ENCODE data around the gene ARR3.

DNA sequence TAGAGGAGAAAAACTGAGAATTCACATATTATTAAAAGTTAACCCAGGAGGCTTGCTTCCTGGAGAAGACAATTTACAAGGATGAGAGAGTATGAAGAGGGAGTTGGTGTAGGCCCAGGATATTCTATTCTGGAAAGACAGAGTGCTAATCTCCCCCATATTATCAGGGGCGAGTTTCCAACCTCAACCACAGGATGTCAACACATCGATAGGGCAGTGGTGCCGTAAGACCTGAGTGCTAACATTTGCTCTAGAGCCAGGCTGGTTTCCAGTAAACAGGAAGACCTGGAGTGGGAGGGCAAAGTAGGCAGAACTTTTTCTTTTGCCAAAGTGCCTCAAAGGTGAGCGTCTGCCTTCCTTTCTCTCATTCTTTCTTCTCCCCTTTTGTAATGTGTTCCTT lies 36.5 kb upstream of the ARR3 start:
- TF ChIP-seq RAD21 (IDR thresholded peaks at IDR 0.05; ENCODE audit: low read depth), result no peak
- TF ChIP-seq, protein P1, sequence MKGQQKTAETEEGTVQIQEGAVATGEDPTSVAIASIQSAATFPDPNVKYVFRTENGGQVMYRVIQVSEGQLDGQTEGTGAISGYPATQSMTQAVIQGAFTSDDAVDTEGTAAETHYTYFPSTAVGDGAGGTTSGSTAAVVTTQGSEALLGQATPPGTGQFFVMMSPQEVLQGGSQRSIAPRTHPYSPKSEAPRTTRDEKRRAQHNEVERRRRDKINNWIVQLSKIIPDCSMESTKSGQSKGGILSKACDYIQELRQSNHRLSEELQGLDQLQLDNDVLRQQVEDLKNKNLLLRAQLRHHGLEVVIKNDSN (IDR thresholded peaks at IDR 0.05), result no peak
- TF ChIP-seq NFIC (IDR thresholded peaks at IDR 0.05), result no peak
- TF ChIP-seq TAF1 (IDR thresholded peaks at IDR 0.05; ENCODE audit: low read depth), result no peak
- TF ChIP-seq FOXM1 (IDR thresholded peaks at IDR 0.05; ENCODE audit: borderline replicate concordance, low read depth), result no peak
- TF ChIP-seq ZBTB7A (IDR thresholded peaks at IDR 0.05; ENCODE audit: low read depth), result no peak
- TF ChIP-seq, protein P2, sequence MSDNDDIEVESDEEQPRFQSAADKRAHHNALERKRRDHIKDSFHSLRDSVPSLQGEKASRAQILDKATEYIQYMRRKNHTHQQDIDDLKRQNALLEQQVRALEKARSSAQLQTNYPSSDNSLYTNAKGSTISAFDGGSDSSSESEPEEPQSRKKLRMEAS (IDR thresholded peaks at IDR 0.05), result no peak
- TF ChIP-seq CEBPB (IDR thresholded peaks at IDR 0.05), result no peak
- TF ChIP-seq, protein P3, sequence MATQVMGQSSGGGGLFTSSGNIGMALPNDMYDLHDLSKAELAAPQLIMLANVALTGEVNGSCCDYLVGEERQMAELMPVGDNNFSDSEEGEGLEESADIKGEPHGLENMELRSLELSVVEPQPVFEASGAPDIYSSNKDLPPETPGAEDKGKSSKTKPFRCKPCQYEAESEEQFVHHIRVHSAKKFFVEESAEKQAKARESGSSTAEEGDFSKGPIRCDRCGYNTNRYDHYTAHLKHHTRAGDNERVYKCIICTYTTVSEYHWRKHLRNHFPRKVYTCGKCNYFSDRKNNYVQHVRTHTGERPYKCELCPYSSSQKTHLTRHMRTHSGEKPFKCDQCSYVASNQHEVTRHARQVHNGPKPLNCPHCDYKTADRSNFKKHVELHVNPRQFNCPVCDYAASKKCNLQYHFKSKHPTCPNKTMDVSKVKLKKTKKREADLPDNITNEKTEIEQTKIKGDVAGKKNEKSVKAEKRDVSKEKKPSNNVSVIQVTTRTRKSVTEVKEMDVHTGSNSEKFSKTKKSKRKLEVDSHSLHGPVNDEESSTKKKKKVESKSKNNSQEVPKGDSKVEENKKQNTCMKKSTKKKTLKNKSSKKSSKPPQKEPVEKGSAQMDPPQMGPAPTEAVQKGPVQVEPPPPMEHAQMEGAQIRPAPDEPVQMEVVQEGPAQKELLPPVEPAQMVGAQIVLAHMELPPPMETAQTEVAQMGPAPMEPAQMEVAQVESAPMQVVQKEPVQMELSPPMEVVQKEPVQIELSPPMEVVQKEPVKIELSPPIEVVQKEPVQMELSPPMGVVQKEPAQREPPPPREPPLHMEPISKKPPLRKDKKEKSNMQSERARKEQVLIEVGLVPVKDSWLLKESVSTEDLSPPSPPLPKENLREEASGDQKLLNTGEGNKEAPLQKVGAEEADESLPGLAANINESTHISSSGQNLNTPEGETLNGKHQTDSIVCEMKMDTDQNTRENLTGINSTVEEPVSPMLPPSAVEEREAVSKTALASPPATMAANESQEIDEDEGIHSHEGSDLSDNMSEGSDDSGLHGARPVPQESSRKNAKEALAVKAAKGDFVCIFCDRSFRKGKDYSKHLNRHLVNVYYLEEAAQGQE (IDR thresholded peaks at IDR 0.05; ENCODE audit: low read depth), result no peak

All from Ishikawa (cell line).